ENCODE measurements around the gene BMAL1. TPM values are rescaled to one million over a fixed set of nuclear protein-coding genes. Genes with fewer than 3 reads are reported as not detected.

BMAL1 gene
- polyA plus RNA-seq, 1 donor (not counting 4 experiments of a cell fraction or from before 2014, with no cell fraction given) = 27.5 TPM

- TF ChIP-seq CTCF (optimal IDR thresholded peaks at IDR 0.05 in 1 of 3, IDR thresholded peaks at IDR 0.05 in 1 of 3, conservative IDR thresholded peaks at IDR 0.05 in 1 of 3; ENCODE audit: extremely low read depth in 1 of 3, insufficient read depth in 2 of 3, low read length in 3 of 3) = no peak
- no peak for TF ChIP-seq EZH2 (IDR thresholded peaks at IDR 0.05; ENCODE audit: low read length)
- Histone ChIP-seq H3K4me1 (ENCODE audit: control insufficient read depth, extremely low read depth, insufficient read depth, low read length) (peaks cover 23% of the 10 kb centered on the region), H4K20me1 (ENCODE audit: control insufficient read depth, extremely low read depth, insufficient read depth, low read length) (peaks cover 3% of the 10 kb centered on the region), H3K4me3 (ENCODE audit: control insufficient read depth in 2 of 3, extremely low read depth in 1 of 3, insufficient read depth in 2 of 3, low read depth in 1 of 3, low read length in 3 of 3) (no peak overlapping the region), H3K79me2 (ENCODE audit: control insufficient read depth, insufficient read depth, low read length) (peaks cover 16% of the 10 kb centered on the region), H3K4me2 (ENCODE audit: control insufficient read depth, extremely low read depth, insufficient read depth, low read depth, low read length) (no peak overlapping the region), H3K9ac (ENCODE audit: control insufficient read depth, extremely low read depth, insufficient read depth, low read length) (no peak overlapping the region), H3K9me1 (ENCODE audit: control insufficient read depth, extremely low read depth, insufficient read depth, low read length) (peaks cover 6% of the 10 kb centered on the region), H2AFZ (ENCODE audit: control insufficient read depth, low read length) (no peak overlapping the region), H3K9me3 (ENCODE audit: control insufficient read depth, low read depth, low read length) (no peaks in the 10 kb centered on the region), H3K36me3 (ENCODE audit: control insufficient read depth in 2 of 2, extremely low read depth in 1 of 2, insufficient read depth in 2 of 2, low read length in 2 of 2) (peaks cover 0 to 17% of the 10 kb centered on the region in 2 experiments), H3K27me3 (ENCODE audit: control insufficient read depth, extremely low read depth, insufficient read depth, low read length) (no peaks in the 10 kb centered on the region), H3K27ac (ENCODE audit: control insufficient read depth, insufficient read depth, low read length) (no peak overlapping the region)
- dilution Hi-C loops (cut with MboI; ENCODE audit: extremely low pct_ligation_motif_present, low sequenced_read_pairs) = no loop called here
- no peak for FAIRE-seq
- DNase-seq (ENCODE audit: low read depth, low spot score) = no peak
Observed at GRCh38 chr11:13341026-13341425, 63.4 kb downstream of the BMAL1 start.

GRCh38 chr11:13343067-13343466, 65.5 kb downstream of the BMAL1 start:
- peaks cover 3% of the 10 kb centered on the region for H4K20me1 ChIP-seq (ENCODE audit: control insufficient read depth, extremely low read depth, insufficient read depth, low read length)
- H3K36me3 ChIP-seq (ENCODE audit: control insufficient read depth in 2 of 2, extremely low read depth in 1 of 2, insufficient read depth in 2 of 2, low read length in 2 of 2) = peaks cover 0 to 17% of the 10 kb centered on the region in 2 experiments
- H3K9ac ChIP-seq (ENCODE audit: control insufficient read depth, extremely low read depth, insufficient read depth, low read length) = no peak overlapping the region
- H3K79me2 ChIP-seq (ENCODE audit: control insufficient read depth, insufficient read depth, low read length) = peaks cover 12% of the 10 kb centered on the region
- H3K27me3 ChIP-seq (ENCODE audit: control insufficient read depth, extremely low read depth, insufficient read depth, low read length) = no peaks in the 10 kb centered on the region
- H3K4me1 ChIP-seq (ENCODE audit: control insufficient read depth, extremely low read depth, insufficient read depth, low read length) = peaks cover 21% of the 10 kb centered on the region
- DNase-seq (ENCODE audit: low read depth, low spot score) (no peak), FAIRE-seq (no peak)
- no peaks in the 10 kb centered on the region for H3K9me3 ChIP-seq (ENCODE audit: control insufficient read depth, low read depth, low read length)
- H3K27ac ChIP-seq (ENCODE audit: control insufficient read depth, insufficient read depth, low read length) = no peak overlapping the region
- peaks cover 6% of the 10 kb centered on the region for H3K9me1 ChIP-seq (ENCODE audit: control insufficient read depth, extremely low read depth, insufficient read depth, low read length)
- no peak overlapping the region for H3K4me3 ChIP-seq (ENCODE audit: control insufficient read depth in 2 of 3, extremely low read depth in 1 of 3, insufficient read depth in 2 of 3, low read depth in 1 of 3, low read length in 3 of 3)
- TF ChIP-seq CTCF (optimal IDR thresholded peaks at IDR 0.05 in 1 of 3, IDR thresholded peaks at IDR 0.05 in 1 of 3, conservative IDR thresholded peaks at IDR 0.05 in 1 of 3; ENCODE audit: extremely low read depth in 1 of 3, insufficient read depth in 2 of 3, low read length in 3 of 3) (no peak), EZH2 (IDR thresholded peaks at IDR 0.05; ENCODE audit: low read length) (no peak)
- dilution Hi-C loops (cut with MboI; ENCODE audit: extremely low pct_ligation_motif_present, low sequenced_read_pairs) = no loop called here
- H3K4me2 ChIP-seq (ENCODE audit: control insufficient read depth, extremely low read depth, insufficient read depth, low read depth, low read length) = no peak overlapping the region
- H2AFZ ChIP-seq (ENCODE audit: control insufficient read depth, low read length) = no peak overlapping the region

All from keratinocyte (primary cell).